Neural progenitor cell (in vitro differentiated cells): Measurements from ENCODE around the gene COPS9. TPM values are rescaled to one million over a fixed set of nuclear protein-coding genes. Genes with fewer than 3 reads are reported as not detected.

Source experiments
- DNase-seq: peaks from one replicate; pipeline ENCODE4 v3.0.0-alpha.2; 2016; ENCODE audit warnings: low spot score
- H2AFZ ChIP-seq: fragments of 200-600 bp; sonication (generic); replicated peaks from 2 replicates; pipeline ENCODE4 v1.6.1; 2016; ENCODE audit warnings: antibody characterized with exemption
- H3F3A ChIP-seq: fragments of 200-600 bp; sonication (generic); 2 replicates; pipeline ENCODE4 v1.6.1; 2016; ENCODE audit warnings: antibody characterized with exemption, low read depth
- H3K27ac ChIP-seq: fragments of 200-600 bp; sonication (generic); 2 replicates; pipeline ENCODE4 v1.5.1; 2016; ENCODE audit warnings: mild to moderate bottlenecking
- H3K27me3 ChIP-seq: fragments of 200-600 bp; sonication (generic); 2 replicates; pipeline ENCODE4 v1.6.1; 2016; ENCODE audit warnings: mild to moderate bottlenecking, moderate library complexity
- H3K36me3 ChIP-seq: fragments of 200-600 bp; sonication (generic); 2 replicates; pipeline ENCODE4 v1.5.1; 2016
- H3K4me1 ChIP-seq: fragments of 200-600 bp; sonication (generic); 2 replicates; pipeline ENCODE4 v1.6.1; 2016; ENCODE audit warnings: mixed run types
- H3K4me2 ChIP-seq: fragments of 200-600 bp; sonication (generic); 2 replicates; pipeline ENCODE4 v1.6.1; 2016
- H3K4me3 ChIP-seq: fragments of 200-600 bp; sonication (generic); 2 replicates; pipeline ENCODE4 v1.5.1; 2016
- H3K79me2 ChIP-seq: fragments of 200-600 bp; sonication (generic); 2 replicates; pipeline ENCODE4 v1.6.1; 2016; ENCODE audit warnings: low read depth
- H3K9ac ChIP-seq: fragments of 200-600 bp; sonication (generic); 2 replicates; pipeline ENCODE4 v1.6.1; 2016
- H3K9me3 ChIP-seq: fragments of 200-600 bp; sonication (generic); 2 replicates; pipeline ENCODE4 v1.5.1; 2016; ENCODE audit warnings: low read depth
- H4K20me1 ChIP-seq: fragments of 200-600 bp; sonication (generic); 2 replicates; pipeline ENCODE4 v1.6.1; 2016; ENCODE audit warnings: low read depth
- H3K27ac Mint-ChIP-seq: 3 replicates; pipeline ENCODE4 v1.8.0; 2021; ENCODE audit warnings: mixed read lengths
- H3K27me3 Mint-ChIP-seq: 2 replicates; pipeline ENCODE4 v1.8.0; 2022; ENCODE audit warnings: low read depth, mild to moderate bottlenecking, inconsistent platforms, moderate library complexity, mixed read lengths; ENCODE audit not compliant: insufficient read depth
- H3K36me3 Mint-ChIP-seq: 3 replicates; pipeline ENCODE4 v1.8.0; 2021; ENCODE audit warnings: mixed read lengths
- H3K4me1 Mint-ChIP-seq: 3 replicates; pipeline ENCODE4 v1.8.0; 2021; ENCODE audit warnings: mixed read lengths
- H3K4me3 Mint-ChIP-seq: 3 replicates; pipeline ENCODE4 v1.8.0; 2021; ENCODE audit warnings: mild to moderate bottlenecking, moderate library complexity, mixed read lengths
- H3K9me3 Mint-ChIP-seq: 3 replicates; pipeline ENCODE4 v1.8.0; 2020; ENCODE audit warnings: mixed read lengths
- CTCF ChIP-seq: fragments of 200-600 bp; sonication (generic); IDR thresholded peaks from 2 replicates; pipeline ENCODE4 v1.5.1; 2017; ENCODE audit warnings: antibody characterized with exemption, mild to moderate bottlenecking
- EZH2 ChIP-seq: fragments of 200-600 bp; sonication (generic); IDR thresholded peaks from 2 replicates; pipeline ENCODE4 v1.6.1; 2017; ENCODE audit warnings: antibody characterized with exemption, mild to moderate bottlenecking, moderate library complexity
- EZH2phosphoT487 ChIP-seq: fragments of 200-600 bp; sonication (generic); IDR thresholded peaks from 2 replicates; pipeline ENCODE4 v1.6.1; 2017; ENCODE audit warnings: antibody characterized with exemption
- total RNA-seq: library from RNA; depleted of rRNA; stranded (reverse); fragments of >200 nt; gene quantifications from 2 replicates; pipeline ENCODE4 v1.2.3, GENCODE V29; 2015; ENCODE audit warnings: low replicate concordance

The COPS9 gene
- total RNA-seq, 1 donor from 2014 or later: 83.9 TPM

DNA sequence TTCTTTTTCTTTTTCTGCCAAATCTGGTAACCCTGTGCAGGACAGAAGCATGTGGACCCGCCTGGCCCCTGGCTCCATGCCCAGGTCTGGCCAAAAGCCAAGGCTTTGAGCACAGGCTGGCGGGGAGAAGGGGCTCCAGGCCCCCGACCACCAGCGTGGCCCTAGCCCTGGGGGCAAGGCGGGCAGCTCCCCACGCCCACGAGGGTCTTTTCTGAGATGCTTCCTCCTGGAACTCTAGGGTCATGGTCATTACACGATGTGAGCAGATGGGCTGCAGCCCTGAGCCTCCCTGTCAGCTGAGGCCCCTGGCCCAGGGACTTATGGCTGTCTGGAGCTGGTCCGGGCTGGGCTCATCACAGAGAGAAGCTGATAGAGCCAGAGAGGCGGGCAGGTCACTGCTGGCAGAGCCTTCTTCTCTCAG lies 10.0 kb upstream of the COPS9 start:
- no peak overlapping the region for H3K4me3 ChIP-seq
- H4K20me1 ChIP-seq: no peaks in the 10 kb centered on the region
- no peak overlapping the region for H3K4me2 ChIP-seq
- no peak overlapping the region for H3K9ac ChIP-seq
- H3K9me3 ChIP-seq: no peaks in the 10 kb centered on the region
- no peaks in the 10 kb centered on the region for H3K4me1 ChIP-seq
- H2AFZ ChIP-seq: no peak overlapping the region
- Mint-ChIP-seq H3K9me3 (peaks cover 4% of the 10 kb centered on the region), H3K36me3 (no peaks in the 10 kb centered on the region), H3K27ac (no peak overlapping the region), H3K4me1 (peaks cover 3% of the 10 kb centered on the region), H3K27me3 (peaks cover 17% of the 10 kb centered on the region), H3K4me3 (no peak overlapping the region)
- no peaks in the 10 kb centered on the region for H3K79me2 ChIP-seq
- TF ChIP-seq CTCF: no peak
- no peak for TF ChIP-seq EZH2phosphoT487
- no peak for TF ChIP-seq EZH2
- H3K36me3 ChIP-seq: no peaks in the 10 kb centered on the region
- no peak for DNase-seq
- H3F3A ChIP-seq: peaks cover 8% of the 10 kb centered on the region
- H3K27me3 ChIP-seq: peaks cover 1% of the 10 kb centered on the region
- H3K27ac ChIP-seq: no peak overlapping the region

DNA sequence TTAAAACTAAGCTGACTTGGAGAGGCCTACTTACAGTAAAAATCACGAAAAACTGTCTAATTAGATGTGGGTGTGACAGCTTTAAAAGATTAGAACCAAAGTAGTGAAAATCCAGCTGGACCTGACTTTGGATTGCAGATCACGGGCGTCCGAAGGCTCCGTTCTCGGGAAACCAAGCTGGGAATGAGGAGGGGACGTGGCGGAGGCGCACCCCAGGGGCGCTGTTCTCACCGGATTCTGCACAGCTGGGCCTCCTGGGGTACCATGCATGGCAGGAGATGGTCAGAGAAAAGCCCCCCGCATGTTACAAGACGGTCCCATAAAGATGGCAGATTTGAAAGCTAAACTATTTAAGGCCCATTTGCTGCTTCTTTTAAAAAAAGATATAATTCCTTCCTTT lies 9.4 kb upstream of the COPS9 start:
- H3K27me3 Mint-ChIP-seq: peaks cover 17% of the 10 kb centered on the region

GRCh38 chr2:240144649-240145261 lies 8.7 kb upstream of the COPS9 start:
- Histone ChIP-seq H3K9me3 (no peaks in the 10 kb centered on the region), H3K4me3 (no peak overlapping the region), H4K20me1 (no peaks in the 10 kb centered on the region), H3K36me3 (no peaks in the 10 kb centered on the region), H3K79me2 (no peaks in the 10 kb centered on the region), H3F3A (peaks cover 16% of the 10 kb centered on the region), H3K27ac (no peak overlapping the region), H3K4me2 (no peak overlapping the region), H3K4me1 (peaks cover 12% of the 10 kb centered on the region), H3K27me3 (no peaks in the 10 kb centered on the region), H2AFZ (no peak overlapping the region), H3K9ac (no peak overlapping the region)
- peaks cover 17% of the 10 kb centered on the region for H3K27me3 Mint-ChIP-seq
- no peaks in the 10 kb centered on the region for H3K36me3 Mint-ChIP-seq
- H3K27ac Mint-ChIP-seq: no peak overlapping the region
- no peak for DNase-seq
- TF ChIP-seq EZH2: no peak
- no peak for TF ChIP-seq CTCF
- no peak for TF ChIP-seq EZH2phosphoT487
- peaks cover 4% of the 10 kb centered on the region for H3K9me3 Mint-ChIP-seq
- peaks cover 11% of the 10 kb centered on the region for H3K4me1 Mint-ChIP-seq
- H3K4me3 Mint-ChIP-seq: no peak overlapping the region

More for the DNA sequence above, 9.4 kb upstream of the COPS9 start:
- Histone ChIP-seq H3K9ac (no peak overlapping the region), H3K9me3 (no peaks in the 10 kb centered on the region), H3K27me3 (no peaks in the 10 kb centered on the region), H3K4me2 (no peak overlapping the region), H3K4me3 (no peak overlapping the region), H2AFZ (no peak overlapping the region), H3K36me3 (no peaks in the 10 kb centered on the region), H4K20me1 (no peaks in the 10 kb centered on the region), H3K4me1 (peaks cover 7% of the 10 kb centered on the region), H3K79me2 (no peaks in the 10 kb centered on the region), H3K27ac (no peak overlapping the region), H3F3A (peaks cover 11% of the 10 kb centered on the region)
- peaks cover 4% of the 10 kb centered on the region for H3K9me3 Mint-ChIP-seq
- no peaks in the 10 kb centered on the region for H3K36me3 Mint-ChIP-seq
- H3K4me1 Mint-ChIP-seq: peaks cover 7% of the 10 kb centered on the region
- H3K27ac Mint-ChIP-seq: no peak overlapping the region
- TF ChIP-seq CTCF (no peak), EZH2phosphoT487 (no peak), EZH2 (no peak)
- no peak for DNase-seq
- no peak overlapping the region for H3K4me3 Mint-ChIP-seq
